ENCODE data around the gene TTC24.

The TTC24 gene

GRCh38 chr1:156579472-156579871 is at the start of gene TTC24:
TTC24 (plus strand) TSS chr1:156579723; CDS start chr1:156581365, 1,642 bp downstream.
- no peak for DNase-seq

GRCh38 chr1:156530006-156530405 is 49.5 kb upstream of the TTC24 start:
- DNase-seq, result no peak

- no peak for DNase-seq
Measured at GRCh38 chr1:156532374-156532773, 47.1 kb upstream of the TTC24 start.

- DNase-seq, result no peak
Measured at GRCh38 chr1:156533568-156534220, 45.8 kb upstream of the TTC24 start.

GRCh38 chr1:156534424-156535060 is 45.0 kb upstream of the TTC24 start:
- DNase-seq, result no peak

- no peak for DNase-seq
Measured at GRCh38 chr1:156537027-156537426, 42.5 kb upstream of the TTC24 start.

GRCh38 chr1:156538711-156539440 is 40.6 kb upstream of the TTC24 start:
- DNase-seq, result no peak

- no peak for DNase-seq
Measured at GRCh38 chr1:156539818-156540355, 39.6 kb upstream of the TTC24 start.

GRCh38 chr1:156540955-156541354 is 38.6 kb upstream of the TTC24 start:
- no peak for DNase-seq

- DNase-seq, result no peak
Measured at GRCh38 chr1:156543066-156543465, 36.5 kb upstream of the TTC24 start.

- DNase-seq, result no peak
Measured at GRCh38 chr1:156544592-156545102, 34.9 kb upstream of the TTC24 start.

- no peak for DNase-seq
Measured at GRCh38 chr1:156546267-156546666, 33.3 kb upstream of the TTC24 start.

GRCh38 chr1:156547434-156547833 is 32.1 kb upstream of the TTC24 start:
- no peak for DNase-seq

GRCh38 chr1:156547982-156548381 is 31.5 kb upstream of the TTC24 start:
- DNase-seq, result no peak

GRCh38 chr1:156549390-156549789 is 30.1 kb upstream of the TTC24 start:
- DNase-seq, result no peak

- no peak for DNase-seq
Measured at GRCh38 chr1:156549831-156550230, 29.7 kb upstream of the TTC24 start.

- DNase-seq, result no peak
Measured at GRCh38 chr1:156550346-156550745, 29.2 kb upstream of the TTC24 start.

GRCh38 chr1:156551066-156551643 is 28.4 kb upstream of the TTC24 start:
- no peak for DNase-seq

GRCh38 chr1:156551869-156552268 is 27.7 kb upstream of the TTC24 start:
- peak in 1 of 2 donors; percentile 41 for DNase-seq

- no peak for DNase-seq
Measured at GRCh38 chr1:156552518-156552917, 27.0 kb upstream of the TTC24 start.

- peak; percentile 3 to 74 for DNase-seq
Measured at GRCh38 chr1:156552937-156553336, 26.6 kb upstream of the TTC24 start.

GRCh38 chr1:156553860-156554485 is 25.6 kb upstream of the TTC24 start:
- no peak for DNase-seq

- DNase-seq, result no peak
Measured at GRCh38 chr1:156554971-156555370, 24.6 kb upstream of the TTC24 start.
